ENCODE measurements around the gene TBCD.

DNA sequence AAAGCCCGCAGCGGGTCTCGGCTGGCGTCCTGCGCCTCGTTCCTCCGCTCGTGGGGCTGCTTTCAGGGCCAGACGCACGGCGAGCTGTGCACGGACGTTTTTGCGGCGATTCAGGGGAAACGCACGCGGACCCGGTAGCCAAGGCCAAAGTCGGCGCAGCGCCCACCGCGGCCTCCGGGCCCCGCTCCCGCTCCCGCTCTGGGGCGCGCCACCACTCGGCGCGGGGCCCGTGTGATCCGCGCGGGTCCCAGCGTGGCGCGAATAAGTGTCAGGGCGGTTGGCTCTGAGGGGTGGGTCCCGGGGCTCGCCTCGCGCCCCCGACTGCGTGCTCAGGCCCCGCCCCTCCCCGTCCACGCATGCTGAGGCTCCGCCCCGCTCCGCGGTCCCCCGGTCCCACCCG is 694 bp upstream of the TBCD start:
- no peak; the same call in 1 of the 2 replicates for TF ChIP-seq SP1 (CRISPR knock-in tag; conservative IDR thresholded peaks at IDR 0.05)
- TF ChIP-seq TCF7 (CRISPR knock-in tag; IDR thresholded peaks at IDR 0.05; ENCODE audit: low read depth) = no peak
- TF ChIP-seq, protein P1, sequence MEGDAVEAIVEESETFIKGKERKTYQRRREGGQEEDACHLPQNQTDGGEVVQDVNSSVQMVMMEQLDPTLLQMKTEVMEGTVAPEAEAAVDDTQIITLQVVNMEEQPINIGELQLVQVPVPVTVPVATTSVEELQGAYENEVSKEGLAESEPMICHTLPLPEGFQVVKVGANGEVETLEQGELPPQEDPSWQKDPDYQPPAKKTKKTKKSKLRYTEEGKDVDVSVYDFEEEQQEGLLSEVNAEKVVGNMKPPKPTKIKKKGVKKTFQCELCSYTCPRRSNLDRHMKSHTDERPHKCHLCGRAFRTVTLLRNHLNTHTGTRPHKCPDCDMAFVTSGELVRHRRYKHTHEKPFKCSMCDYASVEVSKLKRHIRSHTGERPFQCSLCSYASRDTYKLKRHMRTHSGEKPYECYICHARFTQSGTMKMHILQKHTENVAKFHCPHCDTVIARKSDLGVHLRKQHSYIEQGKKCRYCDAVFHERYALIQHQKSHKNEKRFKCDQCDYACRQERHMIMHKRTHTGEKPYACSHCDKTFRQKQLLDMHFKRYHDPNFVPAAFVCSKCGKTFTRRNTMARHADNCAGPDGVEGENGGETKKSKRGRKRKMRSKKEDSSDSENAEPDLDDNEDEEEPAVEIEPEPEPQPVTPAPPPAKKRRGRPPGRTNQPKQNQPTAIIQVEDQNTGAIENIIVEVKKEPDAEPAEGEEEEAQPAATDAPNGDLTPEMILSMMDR (IDR thresholded peaks at IDR 0.05) = no peak
- no peak for TF ChIP-seq TP53 (CRISPR knock-in tag; IDR thresholded peaks at IDR 0.05)
- TF ChIP-seq ELF4 (CRISPR knock-in tag; IDR thresholded peaks at IDR 0.05; ENCODE audit: low read depth) = no peak
- no peak for TF ChIP-seq ESRRA (CRISPR knock-in tag; IDR thresholded peaks at IDR 0.05; ENCODE audit: borderline replicate concordance)
- TF ChIP-seq, protein P2, sequence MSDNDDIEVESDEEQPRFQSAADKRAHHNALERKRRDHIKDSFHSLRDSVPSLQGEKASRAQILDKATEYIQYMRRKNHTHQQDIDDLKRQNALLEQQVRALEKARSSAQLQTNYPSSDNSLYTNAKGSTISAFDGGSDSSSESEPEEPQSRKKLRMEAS (CRISPR knock-in tag; IDR thresholded peaks at IDR 0.05) = no peak
- TF ChIP-seq, protein P3, sequence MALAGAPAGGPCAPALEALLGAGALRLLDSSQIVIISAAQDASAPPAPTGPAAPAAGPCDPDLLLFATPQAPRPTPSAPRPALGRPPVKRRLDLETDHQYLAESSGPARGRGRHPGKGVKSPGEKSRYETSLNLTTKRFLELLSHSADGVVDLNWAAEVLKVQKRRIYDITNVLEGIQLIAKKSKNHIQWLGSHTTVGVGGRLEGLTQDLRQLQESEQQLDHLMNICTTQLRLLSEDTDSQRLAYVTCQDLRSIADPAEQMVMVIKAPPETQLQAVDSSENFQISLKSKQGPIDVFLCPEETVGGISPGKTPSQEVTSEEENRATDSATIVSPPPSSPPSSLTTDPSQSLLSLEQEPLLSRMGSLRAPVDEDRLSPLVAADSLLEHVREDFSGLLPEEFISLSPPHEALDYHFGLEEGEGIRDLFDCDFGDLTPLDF (CRISPR knock-in tag; IDR thresholded peaks at IDR 0.05) = no peak
- no peak for TF ChIP-seq ZNF423 (CRISPR knock-in tag; IDR thresholded peaks at IDR 0.05)
- TF ChIP-seq CBFB (CRISPR knock-in tag; IDR thresholded peaks at IDR 0.05; ENCODE audit: low read depth) = no peak
- TF ChIP-seq, protein P4, sequence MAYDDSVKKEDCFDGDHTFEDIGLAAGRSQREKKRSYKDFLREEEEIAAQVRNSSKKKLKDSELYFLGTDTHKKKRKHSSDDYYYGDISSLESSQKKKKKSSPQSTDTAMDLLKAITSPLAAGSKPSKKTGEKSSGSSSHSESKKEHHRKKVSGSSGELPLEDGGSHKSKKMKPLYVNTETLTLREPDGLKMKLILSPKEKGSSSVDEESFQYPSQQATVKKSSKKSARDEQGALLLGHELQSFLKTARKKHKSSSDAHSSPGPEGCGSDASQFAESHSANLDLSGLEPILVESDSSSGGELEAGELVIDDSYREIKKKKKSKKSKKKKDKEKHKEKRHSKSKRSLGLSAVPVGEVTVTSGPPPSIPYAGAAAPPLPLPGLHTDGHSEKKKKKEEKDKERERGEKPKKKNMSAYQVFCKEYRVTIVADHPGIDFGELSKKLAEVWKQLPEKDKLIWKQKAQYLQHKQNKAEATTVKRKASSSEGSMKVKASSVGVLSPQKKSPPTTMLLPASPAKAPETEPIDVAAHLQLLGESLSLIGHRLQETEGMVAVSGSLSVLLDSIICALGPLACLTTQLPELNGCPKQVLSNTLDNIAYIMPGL (CRISPR knock-in tag; IDR thresholded peaks at IDR 0.05) = 0 out of 2 replicates have a peak, but pooled peaks have one; percentile 10
